Coronary artery (tissue), 2 donors: Measurements from ENCODE around the gene VEPH1.

Experiments used
- DNase-seq: peaks from one replicate; pipeline ENCODE4 v3.0.0-alpha.2; 2017; ENCODE audit warnings: low spot score
- H3K27ac ChIP-seq, 2 donors: fragments of 200-600 bp; sonication (generic); one replicate each; pipeline ENCODE4 v1.5.1; 2016 to 2019
- H3K4me3 ChIP-seq: fragments of 200-600 bp; sonication (generic); 2 replicates; pipeline ENCODE4 v1.5.1; 2016; ENCODE audit warnings: mild to moderate bottlenecking, moderate library complexity
- TF ChIP-seq, protein P1 (sequence below): fragments of 200-600 bp; sonication (generic); IDR thresholded peaks from one replicate; pipeline ENCODE4 v1.5.1; 2019; ENCODE audit warnings: antibody characterized with exemption

Gene VEPH1

DNA sequence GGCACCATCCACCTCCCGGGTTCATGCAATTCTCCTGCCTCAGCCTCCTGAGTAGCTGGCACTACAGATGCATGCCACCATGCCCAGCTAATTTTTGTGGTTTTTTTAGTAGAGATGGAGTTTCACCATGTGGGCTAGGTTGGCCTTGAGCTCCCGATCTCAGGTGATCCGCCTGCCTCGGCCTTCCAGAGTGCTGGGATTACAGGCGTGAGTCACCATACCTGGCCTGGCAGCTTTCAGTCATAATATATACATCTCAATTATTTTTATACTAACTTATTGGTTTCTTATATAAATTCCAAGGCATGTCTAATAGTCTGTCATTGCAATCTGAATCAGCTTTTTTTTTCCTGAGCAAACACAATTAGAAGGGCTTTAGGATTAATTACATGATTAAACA, 269.3 kb downstream of the VEPH1 start:
- TF ChIP-seq, protein P1, sequence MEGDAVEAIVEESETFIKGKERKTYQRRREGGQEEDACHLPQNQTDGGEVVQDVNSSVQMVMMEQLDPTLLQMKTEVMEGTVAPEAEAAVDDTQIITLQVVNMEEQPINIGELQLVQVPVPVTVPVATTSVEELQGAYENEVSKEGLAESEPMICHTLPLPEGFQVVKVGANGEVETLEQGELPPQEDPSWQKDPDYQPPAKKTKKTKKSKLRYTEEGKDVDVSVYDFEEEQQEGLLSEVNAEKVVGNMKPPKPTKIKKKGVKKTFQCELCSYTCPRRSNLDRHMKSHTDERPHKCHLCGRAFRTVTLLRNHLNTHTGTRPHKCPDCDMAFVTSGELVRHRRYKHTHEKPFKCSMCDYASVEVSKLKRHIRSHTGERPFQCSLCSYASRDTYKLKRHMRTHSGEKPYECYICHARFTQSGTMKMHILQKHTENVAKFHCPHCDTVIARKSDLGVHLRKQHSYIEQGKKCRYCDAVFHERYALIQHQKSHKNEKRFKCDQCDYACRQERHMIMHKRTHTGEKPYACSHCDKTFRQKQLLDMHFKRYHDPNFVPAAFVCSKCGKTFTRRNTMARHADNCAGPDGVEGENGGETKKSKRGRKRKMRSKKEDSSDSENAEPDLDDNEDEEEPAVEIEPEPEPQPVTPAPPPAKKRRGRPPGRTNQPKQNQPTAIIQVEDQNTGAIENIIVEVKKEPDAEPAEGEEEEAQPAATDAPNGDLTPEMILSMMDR, result no peak
- DNase-seq, result no peak

DNA sequence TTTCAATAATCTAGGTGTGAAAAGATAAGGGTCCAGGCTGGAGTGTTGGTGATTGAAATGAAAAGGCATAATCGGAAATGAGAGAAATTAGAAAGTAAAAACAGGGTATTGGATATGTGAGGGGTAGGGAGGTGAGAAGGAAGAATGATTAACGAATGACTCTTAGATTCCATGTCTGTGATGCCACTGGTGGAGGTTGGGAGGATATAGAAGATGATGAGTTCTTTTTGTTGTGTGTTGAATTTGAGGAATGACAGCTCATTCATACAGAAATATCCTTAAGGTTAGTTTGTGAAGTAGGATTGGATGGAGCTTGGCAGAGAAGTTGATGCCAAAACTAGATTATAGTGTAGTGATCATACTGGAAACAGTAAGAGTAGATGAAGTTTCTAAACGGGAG, 271.1 kb downstream of the VEPH1 start:
- TF ChIP-seq, protein P1, result no peak
- H3K27ac ChIP-seq, result no peak overlapping the region
- no peak for DNase-seq

More for the DNA sequence above, 269.3 kb downstream of the VEPH1 start:
- no peak overlapping the region for H3K4me3 ChIP-seq
- no peak overlapping the region for H3K27ac ChIP-seq

DNA sequence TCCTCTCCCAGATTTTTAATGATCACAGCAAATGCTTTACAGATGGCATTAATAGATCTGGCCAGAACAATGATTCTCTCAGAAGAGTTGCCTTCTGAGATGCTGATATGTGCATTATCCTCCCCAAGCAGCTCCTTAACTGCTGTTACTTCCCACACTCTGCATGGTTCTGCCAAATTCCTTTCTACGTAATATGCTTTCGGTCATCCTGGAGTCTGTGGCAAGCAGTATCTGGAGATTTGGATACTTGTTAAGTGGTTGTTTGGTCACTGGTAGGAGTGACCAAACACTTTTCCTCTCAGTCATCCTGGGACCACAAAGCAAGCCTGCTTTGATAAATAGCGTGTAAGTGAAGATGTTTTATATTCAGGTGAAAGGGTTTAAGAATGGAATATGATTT, 272.1 kb downstream of the VEPH1 start:
- H3K27ac ChIP-seq, result no peak overlapping the region
- no peak for DNase-seq

More for the DNA sequence above, 271.1 kb downstream of the VEPH1 start:
- H3K4me3 ChIP-seq, result no peak overlapping the region

DNA sequence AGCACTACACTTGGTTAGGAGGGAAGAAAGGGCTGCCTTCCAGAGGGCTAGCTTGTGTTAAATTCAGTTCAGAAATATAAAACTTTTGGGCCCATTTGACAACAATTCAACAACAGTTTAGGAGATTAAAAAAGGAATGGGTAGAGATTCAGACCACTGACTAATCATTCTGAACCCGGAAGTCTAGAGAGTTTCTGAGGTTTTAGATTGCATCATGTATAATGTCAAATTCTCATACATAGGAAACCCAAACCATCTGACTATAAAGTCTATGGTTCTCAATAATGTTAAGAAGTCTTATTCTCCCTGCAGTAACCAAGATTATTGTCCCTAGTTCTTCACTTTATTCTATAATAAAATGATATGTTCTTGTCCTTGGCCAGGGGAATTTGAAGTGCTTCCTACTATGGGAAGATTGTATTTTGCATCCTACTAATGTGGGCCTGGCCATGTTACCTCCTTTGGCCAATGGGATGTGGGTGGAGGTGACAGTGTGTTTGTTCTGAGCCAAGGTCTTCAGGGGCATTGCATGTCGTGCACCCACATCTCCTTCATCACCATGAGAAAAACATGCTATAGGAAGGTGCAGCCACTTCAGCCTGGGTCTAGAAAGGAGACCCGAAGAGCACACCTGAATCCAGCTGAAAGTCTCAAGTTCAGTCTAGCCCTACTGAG, 276.9 kb downstream of the VEPH1 start:
- TF ChIP-seq, protein P1, result no peak
- Histone ChIP-seq H3K27ac (no peak overlapping the region), H3K4me3 (no peak overlapping the region)
- DNase-seq, result no peak

More for the DNA sequence above, 272.1 kb downstream of the VEPH1 start:
- TF ChIP-seq, protein P1, result no peak
- no peak overlapping the region for H3K4me3 ChIP-seq

DNA sequence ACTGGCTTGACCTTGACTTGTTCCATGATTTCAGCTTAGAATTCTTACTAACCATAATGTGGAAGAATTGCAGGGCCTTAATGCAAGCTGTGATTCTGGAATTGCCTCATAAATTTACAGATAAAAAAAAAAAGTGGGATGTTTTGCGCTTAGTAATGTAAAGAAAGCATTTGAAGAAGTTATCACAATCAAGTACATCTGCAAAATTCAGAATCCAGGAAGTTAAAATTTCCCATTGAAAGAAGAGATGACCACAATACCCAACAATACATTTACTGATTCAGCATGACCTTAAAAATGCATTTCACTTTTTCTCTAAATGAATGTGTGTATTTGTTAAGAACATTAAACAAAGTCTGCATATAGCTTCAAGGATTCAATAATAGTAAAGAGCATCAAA, 278.2 kb downstream of the VEPH1 start:
- TF ChIP-seq, protein P1, result no peak
- Histone ChIP-seq H3K27ac (no peak overlapping the region), H3K4me3 (no peak overlapping the region)
- DNase-seq, result no peak

DNA sequence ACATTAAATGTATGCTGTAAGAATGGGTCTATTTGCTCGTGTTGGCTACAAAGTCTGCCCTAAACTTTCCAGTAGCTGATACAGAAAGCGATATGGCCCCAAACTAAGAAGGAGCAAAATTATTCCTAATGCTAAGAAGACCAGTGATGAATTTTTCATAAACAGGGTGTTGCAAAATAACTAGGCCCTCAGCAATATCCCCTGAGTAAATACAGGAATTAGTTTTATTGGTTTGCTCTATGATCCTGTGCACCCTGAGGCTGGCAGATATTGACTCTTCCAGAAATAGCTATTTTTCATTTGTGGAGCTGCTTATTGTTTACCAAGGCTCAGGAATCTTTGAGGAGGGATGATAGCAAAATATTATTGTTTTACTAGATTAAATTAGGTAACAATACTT, 282.3 kb downstream of the VEPH1 start:
- TF ChIP-seq, protein P1, result no peak
- no peak for DNase-seq

DNA sequence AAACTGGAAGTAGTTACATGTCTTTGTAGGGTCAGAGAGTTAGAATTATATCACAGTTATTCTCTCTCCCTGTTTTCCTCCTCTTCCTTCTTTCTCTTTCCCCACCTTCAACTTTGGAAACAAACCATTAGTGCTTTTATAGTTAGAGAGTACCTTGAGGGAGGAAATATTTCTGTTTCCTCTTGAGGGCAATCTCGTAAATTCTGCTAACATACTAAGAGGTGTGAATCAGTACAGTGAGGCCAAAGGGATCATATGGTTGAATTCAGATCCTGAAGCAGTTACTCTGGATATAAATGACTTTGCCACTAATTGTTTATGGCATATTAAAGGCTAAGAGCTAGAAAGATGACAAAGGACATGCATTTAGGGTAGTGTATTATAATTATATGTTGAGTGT, 283.0 kb downstream of the VEPH1 start:
- DNase-seq, result no peak
- TF ChIP-seq, protein P1, result no peak

More for the DNA sequence above, 282.3 kb downstream of the VEPH1 start:
- Histone ChIP-seq H3K27ac (no peak overlapping the region), H3K4me3 (no peak overlapping the region)

More for the DNA sequence above, 283.0 kb downstream of the VEPH1 start:
- Histone ChIP-seq H3K4me3 (no peak overlapping the region), H3K27ac (no peak overlapping the region)
